GM04504 (cell line): ENCODE results near the gene STIL.
"Not testable (repeated sequence)": the region's sequence is repeated elsewhere in the genome, so short reads cannot be mapped to it uniquely, and the experiment has no call there.

Experiments
- DNase-seq: peaks from one replicate; pipeline ENCODE4 v3.0.0-alpha.2; 2012; ENCODE audit warnings: low read depth

Gene STIL

DNA sequence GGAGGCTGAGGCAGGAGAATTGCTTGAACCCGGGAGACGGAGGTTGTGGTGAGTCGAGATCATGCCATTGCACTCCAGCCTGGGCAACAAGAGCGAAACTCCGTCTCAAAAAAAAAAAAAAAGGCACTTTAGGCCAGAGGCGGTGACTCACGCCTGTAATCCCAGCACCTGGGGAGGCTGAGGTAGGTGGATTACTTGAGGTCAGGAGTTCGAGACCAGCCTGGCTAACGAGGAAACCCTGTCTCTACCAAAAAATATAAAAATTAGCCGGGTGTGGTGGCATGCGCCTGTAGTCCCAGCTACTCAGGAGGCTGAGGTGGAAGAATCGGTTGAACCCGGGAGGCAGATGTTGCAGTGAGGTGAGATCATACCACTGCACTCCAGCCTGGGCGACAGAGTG lies 6.0 kb upstream of the STIL start:
- DNase-seq = not testable (repeated sequence)

DNA sequence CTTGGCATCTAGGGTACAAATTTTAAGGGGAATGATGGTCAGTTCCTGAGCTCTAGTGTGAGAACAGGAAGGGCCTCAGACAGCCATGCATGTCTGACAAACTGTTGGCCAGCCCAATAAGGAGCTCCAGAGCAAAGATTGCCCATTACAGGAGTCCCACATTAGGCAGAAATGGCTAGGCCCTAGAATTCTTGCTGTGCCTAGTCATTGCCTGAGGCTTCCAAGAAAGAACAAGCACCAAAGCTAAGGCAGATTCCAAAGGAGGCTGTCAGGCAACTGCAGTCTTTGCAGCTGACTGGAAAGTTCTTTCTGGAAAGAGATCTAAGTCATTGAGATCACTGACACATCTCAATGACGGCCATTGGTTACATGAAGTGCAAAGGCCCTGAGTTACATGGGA lies 3.9 kb upstream of the STIL start:
- DNase-seq = peak; percentile 85

DNA sequence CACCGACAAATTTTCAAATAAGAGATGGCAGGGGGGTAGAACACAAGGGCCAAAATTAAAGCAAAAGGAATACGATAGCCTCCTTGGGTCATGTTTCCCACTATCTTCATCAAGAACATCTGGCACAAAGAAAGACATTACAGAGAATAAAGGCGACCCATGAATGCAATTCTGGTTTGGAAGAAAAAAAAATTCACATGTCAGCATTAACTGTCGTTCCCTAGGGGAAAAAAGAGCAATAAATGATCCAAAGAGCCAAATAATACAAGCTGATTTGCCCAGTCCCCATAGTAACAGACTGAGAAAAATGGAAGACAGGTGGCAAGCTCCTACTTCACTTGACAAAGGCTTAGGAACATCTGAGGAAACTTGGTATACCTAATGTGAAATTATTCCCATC lies 4.5 kb downstream of the STIL start:
- no peak for DNase-seq

DNA sequence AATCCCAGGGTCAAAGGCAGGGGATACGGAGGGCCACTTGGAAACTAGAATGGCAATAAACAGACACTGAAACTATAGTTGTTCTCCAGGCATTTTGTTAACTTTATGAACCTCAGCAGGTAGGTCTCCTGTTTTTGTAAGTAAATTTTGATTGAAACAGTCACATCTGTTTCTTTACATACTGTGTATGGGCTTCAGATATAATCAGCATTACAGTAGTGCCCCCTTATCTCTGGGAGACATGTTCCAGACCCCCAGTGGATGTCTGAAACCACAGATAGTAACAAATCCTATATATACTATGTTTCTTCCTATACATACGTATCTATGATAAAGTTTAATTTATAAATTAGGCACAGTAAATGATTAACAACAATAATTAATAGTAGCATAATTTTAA lies 11.5 kb downstream of the STIL start:
- DNase-seq = no peak

DNA sequence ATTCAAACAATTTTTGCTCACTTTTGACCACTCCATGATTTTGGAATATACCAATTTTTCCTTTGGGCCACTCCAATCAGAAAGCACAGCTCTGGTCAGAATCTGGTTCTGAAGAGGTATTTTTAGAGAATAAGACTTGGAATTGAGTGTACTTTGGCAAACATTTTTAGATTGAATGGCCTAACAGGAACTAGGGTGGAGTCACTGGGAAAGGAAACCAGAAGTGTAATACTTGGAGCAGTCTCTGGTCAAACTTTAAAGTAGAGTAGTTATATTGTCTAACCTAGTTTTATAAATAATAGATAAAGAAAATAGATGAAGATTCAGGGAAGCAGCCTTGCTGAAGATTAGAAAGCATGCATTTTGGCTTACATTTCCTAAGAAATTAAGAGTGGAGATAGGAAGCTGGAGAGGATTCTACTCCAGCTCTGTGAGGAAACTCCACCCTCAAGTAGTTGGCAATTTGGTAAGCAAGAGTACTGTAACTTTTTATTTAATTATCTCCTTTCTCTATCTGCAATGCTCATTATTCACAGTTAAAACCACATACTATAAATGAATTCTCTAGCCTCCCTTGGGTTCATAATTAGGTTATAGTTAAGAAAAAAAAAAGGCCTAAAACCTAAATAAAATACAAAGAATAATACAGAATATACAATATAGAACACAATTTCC lies 15.8 kb downstream of the STIL start:
- DNase-seq = no peak

DNA sequence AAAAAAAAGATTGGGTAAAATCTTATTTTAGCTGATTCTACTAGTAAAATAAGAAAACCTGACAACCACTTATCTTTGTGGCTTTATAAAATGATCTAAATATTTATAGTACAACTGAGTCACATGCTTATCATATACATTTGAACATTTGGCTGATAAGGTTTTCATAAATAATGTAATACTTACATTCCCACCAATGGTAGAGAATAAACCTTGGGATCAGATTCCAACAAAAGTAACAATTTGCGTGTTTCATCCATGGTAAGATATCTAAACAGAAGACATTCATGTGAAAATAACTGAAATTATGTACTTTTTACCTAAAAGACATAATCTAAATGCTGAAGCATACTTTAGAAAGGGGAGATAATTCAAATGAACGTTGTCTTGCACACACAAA lies 18.4 kb downstream of the STIL start:
- DNase-seq = no peak

DNA sequence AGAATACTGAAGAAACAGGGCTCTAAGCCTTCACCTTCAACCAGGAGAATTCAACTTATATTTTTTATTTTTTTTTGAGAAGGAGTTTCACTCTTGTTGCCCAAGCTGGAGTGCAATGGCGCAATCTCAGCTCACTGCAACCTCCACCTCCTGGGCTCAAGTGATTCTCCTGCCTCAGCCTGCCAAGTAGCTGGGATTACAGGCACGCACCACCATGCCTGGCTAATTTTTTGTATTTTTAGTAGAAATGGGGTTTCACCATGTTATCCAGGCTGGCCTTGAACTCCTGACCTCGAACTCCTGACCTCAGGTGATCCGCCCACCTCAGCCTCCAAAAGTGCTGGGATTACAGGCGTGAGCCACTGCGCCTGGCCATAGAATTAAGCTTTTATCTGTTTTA lies 19.1 kb downstream of the STIL start:
- DNase-seq = not testable (repeated sequence)

DNA sequence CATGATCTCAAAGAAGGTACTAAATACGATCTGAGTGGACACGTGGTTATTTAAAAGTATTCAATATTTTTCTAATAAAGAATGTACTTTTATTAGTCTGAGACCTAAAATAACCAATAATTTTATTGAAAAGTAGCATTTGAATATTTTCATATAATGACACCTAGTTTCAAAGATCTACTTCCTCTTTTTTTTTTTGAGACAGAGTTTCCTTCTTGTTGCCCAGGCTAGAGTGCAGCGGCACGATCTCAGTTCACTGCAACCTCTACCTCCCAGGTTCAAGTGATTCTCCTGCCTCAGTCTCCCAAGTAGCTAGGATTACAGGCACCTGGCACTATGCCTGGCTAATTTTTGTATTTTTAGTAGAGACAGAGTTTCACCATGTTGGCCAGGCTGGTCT lies 25.8 kb downstream of the STIL start:
- not testable (repeated sequence) for DNase-seq

DNA sequence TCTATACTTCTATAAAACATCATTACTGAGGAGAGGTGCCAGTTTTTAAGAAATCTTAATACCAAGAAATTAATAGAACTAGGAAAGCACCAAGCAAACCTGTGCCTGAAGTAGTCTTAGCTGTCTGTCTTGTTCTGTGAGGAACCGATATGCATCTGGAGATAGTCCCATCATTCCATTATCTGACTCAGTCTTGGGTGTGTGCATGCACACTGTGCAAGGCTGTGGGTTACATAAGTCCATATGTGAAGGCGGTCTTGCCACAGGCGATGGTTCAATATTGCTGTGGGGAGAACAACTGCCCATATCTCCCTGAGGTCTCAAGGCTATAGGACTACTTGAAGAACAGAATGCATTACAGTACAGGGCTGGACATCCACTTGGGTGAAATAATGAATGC lies 33.8 kb downstream of the STIL start:
- DNase-seq = peak; percentile 10

DNA sequence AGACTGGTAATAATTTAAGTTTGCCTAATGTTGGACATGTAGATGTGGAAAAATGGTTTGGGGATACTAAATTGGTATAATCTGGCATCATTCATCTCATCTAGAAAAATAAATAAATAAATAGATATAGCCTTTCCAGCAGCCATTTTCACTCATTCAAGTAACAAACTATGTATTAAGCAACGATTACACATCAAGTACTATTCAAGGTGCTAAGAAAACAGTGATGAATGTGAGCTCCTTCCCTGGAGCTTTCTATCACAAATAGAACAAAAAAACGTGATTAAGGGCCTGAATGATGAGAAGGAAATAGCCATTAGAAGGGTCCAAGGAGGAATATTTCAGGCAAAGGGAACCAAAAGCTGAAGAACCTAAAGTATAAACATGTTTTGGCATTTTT lies 37.1 kb downstream of the STIL start:
- no peak for DNase-seq

DNA sequence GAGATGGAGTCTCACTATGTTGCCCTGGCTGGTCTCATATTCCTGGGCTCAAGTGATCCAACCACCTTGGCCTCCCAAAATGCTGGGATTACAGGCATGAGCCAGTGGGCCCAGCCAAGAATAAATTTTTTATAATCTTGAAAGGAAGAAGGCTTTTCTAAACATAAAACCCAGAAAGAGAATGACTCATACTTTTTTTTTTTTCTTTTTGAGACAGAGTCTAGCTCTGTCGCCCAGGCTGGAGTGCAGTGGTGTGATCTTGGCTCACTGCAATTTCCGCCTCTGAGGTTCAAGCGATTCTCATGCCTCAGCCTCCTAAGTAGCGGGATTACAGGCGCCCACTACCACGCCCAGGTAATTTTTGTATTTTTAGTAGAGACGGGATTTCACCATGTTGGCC lies 38.1 kb downstream of the STIL start:
- DNase-seq = not testable (repeated sequence)

DNA sequence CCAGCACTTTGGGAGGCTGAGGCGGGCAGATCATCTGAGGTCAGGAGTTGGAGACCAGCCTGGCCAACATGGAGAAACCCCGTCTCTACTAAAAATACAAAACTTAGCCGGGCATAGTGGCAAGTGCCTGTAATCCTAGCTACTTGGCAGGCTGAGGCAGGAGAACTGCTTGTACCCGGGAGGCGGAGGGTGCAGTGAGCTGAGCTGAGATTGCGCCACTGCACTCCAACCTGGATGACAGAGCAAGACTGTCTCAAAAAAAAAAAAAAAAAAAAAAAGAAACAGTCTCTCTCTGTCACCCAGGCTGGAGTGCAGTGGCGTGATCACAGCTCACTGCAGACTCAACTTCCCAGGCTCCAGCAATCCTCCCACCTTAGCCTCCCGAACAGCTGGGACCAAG lies 48.4 kb downstream of the STIL start:
- DNase-seq = not testable (repeated sequence)

DNA sequence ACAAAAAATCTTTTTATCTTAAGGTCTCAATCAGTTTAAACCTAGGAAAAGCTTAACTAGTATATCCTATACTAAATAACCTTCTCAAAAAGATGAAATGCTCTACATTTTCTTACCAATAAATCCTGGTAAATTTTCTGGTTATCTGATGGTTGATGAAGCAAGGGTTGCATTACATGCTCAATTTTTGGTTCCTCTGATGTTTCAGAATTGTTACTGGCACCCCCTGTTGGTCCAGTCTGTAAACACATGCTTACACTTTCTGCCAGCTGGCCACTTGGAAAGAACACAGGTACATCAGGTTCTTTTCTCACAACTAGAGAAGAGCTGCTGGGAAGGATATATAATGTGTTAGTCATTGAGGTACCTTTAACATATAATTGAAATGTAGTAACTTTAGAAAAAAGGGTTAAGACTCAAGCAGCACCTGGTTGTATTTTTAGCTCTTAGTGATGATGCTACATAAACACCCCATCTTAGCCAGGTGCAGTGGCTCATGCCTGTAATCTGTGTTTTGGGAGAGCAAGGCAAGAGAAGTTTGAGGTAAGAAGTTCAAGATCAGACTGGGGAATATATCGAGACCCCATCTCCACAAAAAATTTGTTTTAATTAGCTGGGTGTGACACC lies 51.0 kb downstream of the STIL start:
- DNase-seq = peak; percentile 12

DNA sequence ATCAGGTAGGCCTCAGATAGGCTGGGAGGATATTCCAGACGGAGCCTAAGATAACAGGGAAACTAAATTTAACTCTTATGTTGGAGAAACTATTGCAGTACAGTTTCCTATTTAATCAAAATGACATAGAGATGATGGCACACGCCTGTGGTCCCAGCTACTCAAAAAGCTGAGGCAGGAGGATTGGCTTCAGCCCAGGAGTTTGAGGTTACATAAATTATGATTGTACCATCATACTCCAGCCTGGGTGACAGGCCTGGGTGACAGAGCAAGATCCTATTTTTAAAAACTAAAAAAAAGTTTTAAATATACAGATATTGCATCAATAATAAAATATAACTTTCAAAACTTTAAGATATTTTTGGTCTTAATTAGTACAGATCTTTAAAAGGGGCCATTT lies 56.7 kb downstream of the STIL start:
- no peak for DNase-seq

DNA sequence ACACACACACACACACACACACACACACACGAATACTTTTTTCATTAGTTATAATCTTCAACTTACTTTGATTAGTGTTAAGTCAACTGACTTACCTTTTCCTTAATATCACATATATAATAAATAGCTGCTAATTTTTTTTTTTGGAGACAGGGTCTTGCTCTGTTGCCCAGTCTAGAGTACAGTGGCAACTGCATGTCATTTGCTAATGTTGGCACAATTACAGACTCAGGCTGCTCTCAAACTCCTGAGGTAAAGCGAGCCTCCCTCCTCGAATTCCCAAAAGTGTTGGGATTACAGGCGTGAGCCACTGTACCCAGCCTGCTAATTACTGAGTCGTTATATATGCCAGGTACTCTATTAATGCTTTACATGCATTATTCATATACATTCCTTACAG lies 61.2 kb downstream of the STIL start:
- DNase-seq = no peak

DNA sequence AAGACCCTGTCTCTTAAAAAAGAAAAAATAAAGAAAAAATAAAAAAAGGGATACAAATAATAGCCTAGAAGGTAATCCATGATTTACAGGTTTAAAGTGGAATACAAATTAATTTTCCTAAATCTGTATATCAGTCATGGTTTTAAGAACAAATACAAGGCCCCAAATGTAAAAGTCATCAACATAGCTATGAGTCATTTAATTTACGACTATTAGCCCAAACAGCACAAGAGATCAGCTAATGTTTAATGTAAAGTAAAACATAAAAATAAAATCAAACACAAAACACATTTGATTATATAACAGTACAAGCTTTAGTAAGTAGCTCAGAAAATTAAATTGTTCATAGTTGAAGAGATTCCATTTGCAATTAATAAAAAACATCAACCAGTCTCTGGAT lies 61.6 kb downstream of the STIL start:
- DNase-seq = no peak

DNA sequence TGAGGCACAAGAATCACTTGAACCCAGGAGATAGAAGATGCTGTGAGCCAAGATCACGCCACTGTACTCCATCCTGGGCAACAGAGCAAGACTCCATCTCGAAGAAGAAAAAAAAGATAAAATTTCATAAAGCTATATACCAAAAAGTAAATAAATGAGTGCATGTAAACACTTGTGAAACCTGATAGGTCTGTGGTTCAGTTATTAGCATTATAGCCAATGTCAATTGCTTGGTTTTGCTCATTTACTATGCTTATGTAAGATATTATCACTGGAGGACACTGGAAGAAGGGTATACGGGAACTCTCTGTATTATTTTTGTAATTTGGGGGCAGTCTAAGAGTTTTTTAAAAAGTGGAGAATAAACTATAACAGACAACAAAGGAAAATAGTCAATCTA lies 64.2 kb downstream of the STIL start:
- no peak for DNase-seq

DNA sequence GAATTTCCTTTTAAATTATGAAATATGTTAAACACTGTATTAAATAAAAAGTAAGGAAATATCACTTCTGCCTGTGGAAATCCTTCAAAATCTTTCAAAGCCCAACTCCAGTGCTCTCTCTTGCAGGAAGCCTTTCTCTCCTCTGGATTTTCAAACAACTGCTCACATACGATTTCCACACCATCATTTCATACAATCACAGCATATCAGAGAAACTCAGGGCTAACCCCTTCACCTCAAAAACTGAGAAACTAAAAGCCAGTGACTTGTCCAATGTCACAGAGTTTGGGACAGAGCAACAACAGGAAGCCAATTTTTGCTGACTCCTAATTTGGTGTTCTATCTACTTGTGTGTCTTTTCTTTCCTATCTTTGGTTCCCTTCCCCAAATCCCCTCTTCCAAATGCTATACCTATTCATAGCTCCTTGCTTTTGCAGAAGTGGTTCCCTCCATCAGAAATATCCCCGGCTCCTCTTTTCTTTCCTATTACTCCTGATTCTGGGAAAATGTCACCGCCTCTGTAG lies 69.5 kb downstream of the STIL start:
- DNase-seq = no peak

DNA sequence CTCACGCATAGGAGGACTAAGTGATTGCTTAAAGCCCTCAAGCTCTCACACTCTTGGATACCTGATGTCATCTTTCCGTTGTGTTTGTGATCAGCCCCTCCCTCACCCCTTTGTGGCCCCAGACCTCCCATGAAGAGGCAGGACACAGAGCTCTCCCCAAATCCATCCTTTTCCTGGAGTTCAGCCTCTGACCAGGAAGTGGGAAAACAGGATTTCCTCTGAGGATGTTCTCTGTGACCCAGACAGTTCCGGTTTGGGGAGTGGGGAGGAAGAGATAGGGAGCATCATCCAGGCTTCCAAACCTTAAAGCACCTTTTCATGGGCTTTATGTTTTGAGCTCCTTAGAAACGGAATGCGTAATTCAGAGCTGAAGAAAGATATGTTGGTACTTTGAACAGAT lies 70.0 kb downstream of the STIL start:
- DNase-seq = no peak

DNA sequence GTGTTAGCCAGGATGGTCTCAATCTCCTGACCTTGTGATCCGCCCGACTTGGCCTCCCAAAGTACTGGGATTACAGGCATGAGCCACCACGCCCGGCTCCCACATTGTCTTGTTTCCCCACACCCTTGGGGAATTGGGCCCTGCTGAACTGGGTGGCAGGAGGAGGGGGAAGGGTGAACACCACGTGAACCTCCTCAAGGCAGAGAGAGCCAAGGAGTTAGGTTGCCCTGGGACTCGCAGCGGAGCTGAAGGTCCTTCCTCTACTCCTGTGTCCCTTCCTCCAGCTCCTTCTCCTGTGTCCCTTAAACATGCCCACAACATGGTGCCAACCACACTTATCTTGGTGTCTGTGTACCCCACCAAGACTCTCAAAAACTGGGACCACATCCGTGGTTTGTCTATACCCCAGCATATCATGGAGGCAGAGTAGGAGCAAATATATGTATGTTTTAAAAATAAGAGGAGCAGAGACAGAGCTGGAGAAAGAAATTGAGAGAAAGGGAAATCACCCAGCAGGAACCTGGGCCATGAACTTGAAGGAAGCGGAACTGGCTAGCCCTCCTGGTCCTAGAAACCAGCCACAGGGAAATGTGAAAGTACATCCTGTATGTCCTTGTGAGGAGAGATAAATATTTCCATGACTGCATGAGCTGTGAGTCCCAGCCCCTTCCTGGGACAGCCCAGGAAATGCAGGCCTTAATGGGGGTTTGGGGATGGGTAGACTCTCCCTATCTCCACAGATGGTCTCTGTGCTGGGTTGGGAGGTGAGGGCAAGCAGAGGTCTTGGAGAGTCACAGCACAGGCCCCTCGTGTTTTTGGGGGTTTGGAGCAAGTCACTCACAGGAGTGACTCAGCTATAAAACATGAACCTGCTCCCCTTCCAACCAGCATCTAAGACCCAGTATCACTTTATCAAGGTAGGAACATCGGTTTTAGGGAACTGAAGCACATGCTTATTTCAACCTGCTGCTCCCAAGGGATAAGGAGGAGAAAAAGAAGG lies 72.5 kb downstream of the STIL start:
- no peak for DNase-seq

DNA sequence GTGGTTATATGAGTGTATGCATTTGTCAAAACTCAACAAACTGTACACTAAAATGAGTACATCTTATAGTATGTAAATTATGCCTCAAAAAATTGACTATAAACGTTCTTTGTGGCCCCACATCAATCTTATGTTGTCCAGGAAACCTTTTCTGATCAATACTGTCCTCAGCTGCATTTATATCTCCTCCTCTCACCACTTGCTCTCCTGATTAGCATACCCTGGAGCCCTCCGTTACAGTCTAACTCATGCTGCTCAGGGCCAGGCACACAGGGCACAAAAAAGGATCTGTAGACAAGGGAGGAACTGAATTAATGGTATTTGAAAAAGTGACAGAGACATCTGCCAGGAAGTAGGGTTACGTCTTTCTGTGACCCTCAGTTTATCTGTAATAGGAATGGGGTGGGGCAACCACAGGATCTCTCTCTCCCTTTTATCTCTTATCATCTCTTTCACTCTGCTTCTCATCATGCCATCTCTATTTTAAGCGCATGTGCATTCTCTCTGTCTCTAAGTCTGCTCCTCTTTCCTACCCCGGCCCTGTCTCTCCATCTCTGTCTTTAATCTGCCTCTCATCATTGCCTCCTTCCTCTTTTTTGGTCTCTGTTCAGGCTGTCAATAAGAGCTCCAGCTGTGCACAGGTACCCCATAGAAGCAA lies 74.9 kb downstream of the STIL start:
- no peak for DNase-seq

DNA sequence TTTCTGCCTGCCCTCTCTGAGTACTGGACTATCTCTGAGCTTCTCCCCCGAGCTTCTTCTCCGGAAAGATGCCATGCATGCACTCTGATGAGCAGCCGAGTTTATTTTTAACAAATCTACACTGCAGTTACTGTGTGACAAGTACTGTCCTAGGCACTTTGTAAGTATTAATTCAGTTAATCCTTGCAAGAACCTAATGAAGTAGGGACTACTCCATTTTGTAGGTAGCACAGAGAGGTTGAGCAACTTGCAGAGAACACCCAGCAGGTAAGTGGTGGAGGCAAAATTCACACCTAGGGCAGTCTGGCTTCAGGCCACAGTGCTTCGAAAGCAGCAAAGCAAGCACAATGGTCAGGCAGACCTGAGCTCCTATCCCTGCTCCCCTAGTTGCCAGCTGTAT lies 78.1 kb downstream of the STIL start:
- DNase-seq = no peak
